Germinal center (tissue), 1 donor: ENCODE data around the gene TRIM3.
A peak's percentile ranks its signal among the peaks of the same experiment; 100 is the strongest.
"Not testable (repeated sequence)": the region's sequence is repeated elsewhere in the genome, so short reads cannot be mapped to it uniquely, and the experiment has no call there.

ENCODE experiments used
- DNase-seq: peaks from one replicate; pipeline ENCODE4 v3.0.0; 2012; ENCODE audit warnings: mixed read lengths, low spot score

Gene TRIM3

DNA sequence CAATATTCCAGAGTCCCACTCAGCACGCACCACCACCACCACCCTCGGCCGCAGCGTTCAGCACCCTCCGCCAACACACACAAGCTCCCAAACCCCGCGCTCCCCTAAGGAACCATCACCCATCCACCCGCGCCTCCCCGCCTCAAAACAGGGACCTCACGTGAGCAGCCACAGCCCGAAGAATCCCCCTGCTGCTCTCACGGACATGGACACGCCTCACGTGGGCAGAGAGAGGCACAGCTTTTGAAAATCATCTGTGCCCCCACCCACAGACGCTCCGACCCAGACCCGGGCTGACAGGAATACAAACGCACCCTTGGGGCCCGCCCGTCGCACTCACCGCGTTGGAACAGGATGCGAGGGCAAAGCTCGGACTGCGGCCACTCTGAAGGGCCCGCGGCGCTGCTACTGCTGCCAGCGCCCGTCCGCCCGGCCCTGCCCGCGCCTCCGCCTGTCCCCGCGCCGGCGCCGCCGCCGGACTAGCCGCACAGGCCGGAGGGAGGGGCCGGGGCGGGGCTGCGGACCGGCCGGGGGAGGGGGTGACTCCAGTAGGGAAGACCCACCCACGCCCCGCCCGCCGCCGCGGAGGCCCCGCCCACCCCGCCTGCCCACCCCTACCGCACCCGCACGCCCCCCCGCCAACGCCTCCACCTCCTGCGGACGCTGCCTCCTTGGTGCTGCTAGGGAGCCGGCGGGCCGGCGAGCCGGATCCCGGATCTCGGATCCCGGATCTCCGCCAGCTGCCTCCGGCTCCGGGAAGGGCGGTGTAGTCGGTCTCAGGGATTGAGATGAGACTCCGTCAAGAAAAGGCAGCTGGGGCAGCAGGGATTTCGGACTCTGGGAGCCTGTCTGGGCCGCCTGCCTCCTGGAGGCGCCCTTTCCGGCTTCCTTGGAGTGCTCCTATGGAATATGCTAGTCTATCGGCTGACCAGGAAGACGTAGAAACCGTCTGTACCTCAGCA, at the start of gene TRIM3:
Gene TRIM3, minus strand, starts transcription at position 491 of the 962 bp plus-strand sequence. CDS start 8,246 bp downstream, outside the sequence.
- DNase-seq, result peak; percentile 95

DNA sequence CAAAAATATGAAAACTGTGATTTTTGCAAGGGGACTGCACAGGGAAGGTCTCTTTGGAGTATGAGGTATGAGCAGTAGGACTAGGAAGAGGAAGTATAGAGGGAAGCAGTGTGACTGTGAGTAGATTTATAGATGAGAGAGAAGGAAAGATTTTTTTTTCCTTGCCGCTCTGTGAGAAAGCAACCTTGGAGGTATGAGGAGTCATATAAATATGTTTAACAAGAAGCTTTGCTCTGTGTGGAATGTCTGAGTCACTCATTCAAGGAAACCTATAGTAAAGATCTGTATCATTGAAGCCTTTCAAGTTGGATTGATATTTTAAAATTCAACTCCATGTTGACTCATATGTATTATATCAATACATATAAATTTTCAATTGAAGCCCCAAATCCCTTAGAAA, 49.5 kb upstream of the TRIM3 start:
- no peak for DNase-seq

DNA sequence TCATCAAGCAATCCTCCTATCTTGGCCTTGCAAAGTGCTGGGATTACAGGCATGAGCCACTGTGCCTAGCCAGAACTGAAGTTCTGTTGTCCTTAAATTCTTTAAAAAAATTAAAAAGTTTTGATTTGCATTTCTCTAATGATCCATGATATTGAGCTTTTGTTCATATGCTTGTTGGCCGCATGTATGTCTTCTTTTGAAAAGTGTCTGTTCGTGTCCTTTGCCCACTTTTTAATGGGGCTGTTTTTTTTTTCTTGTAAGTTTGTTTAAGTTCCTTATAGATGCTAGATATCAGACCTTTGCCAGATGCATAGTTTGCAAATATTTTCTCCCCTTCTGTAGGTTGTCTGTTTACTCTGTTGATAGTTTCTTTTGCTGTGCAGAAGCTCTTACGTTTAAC, 48.2 kb upstream of the TRIM3 start:
- DNase-seq, result not testable (repeated sequence)

DNA sequence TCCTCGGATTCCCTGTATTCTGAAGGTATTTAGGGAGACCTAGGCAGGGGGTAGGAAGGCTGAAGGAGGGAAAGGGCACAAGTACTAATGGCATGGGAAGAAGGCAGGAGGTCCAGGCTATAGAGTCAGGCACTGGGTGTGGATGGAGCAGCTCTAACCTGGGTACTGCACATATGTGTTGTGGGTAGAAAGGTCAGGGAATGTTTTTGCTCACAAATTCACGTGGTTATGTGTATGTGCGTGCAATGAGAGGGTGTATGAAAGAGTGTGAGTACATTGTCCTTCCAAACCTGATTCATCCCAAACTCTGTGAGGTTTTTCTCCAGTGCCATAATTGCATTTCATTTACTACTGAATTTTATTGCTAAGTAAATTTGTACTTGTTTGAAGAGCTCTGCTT, 46.5 kb upstream of the TRIM3 start:
- no peak for DNase-seq

DNA sequence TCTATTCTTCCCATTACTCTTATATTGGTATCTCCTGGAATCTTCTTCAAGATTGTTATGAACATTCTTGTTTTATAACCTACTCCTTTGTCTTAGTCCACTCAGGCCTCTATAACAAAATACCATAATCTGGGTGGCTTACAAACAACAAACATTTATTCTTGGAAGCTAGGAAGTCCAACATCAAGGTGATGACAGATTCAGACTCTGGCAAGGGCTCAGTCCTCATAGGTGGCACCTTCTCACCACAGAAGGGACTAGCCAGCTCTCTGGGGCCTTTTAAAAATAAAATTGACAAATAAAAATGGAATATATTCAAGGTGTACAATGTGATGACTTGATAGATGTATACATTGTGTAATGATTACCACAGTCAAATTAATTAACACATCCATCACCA, 43.1 kb upstream of the TRIM3 start:
- no peak for DNase-seq

DNA sequence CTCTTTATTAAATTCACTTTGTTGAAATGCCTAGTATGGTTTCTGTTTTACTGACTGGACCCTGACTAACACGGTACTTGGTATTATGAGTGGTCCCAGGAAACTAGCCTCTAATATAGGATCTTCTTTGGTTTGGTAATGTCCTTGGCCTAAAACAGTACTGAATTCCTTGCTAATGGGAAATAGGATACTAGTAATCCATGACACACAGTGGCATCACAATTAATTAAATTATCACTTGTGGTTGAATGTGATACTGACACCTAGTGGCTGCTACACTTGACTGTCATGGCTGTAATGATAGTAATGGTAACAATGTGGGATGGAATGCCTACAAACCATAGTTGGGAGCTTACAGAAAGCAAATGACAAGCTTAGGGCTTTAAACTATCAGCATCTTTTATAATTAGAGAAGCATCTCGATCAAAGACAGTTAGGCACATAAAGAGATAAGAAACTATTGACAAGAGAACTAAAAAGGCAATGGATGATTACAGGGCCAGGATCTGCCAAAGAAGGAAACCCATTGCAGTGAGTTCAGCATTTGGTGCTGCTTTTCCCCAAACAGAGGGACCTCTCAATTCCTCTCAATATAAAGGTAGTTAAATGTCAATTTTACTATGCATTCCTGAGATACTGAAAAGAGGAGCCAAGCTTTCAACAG, 32.0 kb upstream of the TRIM3 start:
- peak; percentile 45 for DNase-seq

DNA sequence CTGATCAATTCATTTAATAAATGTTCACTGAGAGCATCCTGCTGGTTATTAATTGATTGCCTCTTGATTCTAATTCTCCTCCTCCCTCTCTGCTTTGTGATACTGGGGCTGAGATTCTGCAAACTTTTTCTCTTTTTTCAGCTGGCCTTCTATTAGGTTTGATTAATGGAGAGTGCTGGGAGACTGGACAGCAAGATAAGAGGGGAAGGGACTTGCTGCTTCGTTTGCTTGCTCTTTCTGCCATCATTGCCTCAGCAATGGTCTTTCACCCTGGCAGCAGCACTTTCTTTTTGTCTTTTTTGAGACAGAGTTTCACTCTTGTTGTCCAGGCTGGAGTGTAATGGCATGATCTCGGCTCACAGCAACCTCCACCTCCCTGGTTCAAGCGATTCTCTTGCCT, 30.4 kb upstream of the TRIM3 start:
- DNase-seq, result no peak

DNA sequence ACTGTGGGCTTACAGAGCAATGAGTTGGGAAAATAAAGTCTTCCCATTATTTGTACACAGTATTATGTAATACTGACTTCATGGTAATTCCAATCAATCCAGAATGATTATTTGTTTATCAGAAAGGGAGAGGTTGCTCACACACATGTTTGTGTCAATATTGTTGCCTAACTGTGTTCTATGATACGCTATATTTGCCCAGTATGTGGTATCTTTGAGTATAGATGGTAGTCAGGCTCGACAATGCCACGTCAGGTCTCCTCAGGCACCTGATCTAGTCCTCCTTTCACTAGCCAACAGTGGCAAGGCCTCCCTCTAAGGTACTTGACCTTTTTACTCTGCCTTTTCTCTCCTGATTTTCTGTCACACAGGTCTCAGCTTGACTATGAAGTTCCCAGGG, 28.6 kb upstream of the TRIM3 start:
- DNase-seq, result no peak

DNA sequence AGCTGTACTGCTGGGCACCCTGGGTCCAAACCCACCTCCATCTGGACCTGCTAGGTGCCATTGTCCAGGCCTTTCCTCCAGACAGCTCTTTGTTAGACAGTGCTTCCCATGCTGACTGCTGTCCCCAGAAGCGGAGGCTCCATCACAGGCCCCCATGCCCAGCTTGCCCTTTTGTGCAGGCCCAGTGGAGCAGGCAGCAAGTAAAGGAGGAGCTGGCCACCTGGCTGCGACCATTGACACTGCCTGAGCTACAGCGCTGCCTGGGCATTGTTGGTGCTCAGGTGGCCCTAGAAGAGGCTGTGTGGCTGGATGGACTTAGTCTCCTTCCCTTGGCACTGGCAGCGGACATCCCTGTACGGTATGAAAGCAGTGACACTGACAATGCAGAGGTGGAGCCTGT, 24.8 kb upstream of the TRIM3 start:
- no peak for DNase-seq

DNA sequence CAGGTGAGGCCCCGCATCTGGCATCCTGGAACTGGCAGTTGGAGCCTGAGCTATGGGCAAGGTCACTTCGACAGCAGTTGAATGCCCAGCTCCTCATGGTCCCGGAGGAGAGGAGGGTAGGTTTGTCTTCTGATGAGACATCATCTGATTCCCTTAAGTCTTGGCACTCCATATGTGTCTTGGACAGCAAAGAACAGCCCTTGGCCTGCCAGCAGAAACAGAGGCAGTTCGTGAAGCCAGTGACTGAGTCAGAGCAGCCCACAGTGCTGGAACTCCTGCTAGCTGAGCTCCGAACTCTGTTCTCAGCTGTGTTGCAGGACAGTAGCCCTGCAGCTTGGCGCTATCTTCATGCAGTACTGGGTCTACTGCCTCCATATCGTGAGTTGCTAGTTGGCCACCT, 24.4 kb upstream of the TRIM3 start:
- no peak for DNase-seq

DNA sequence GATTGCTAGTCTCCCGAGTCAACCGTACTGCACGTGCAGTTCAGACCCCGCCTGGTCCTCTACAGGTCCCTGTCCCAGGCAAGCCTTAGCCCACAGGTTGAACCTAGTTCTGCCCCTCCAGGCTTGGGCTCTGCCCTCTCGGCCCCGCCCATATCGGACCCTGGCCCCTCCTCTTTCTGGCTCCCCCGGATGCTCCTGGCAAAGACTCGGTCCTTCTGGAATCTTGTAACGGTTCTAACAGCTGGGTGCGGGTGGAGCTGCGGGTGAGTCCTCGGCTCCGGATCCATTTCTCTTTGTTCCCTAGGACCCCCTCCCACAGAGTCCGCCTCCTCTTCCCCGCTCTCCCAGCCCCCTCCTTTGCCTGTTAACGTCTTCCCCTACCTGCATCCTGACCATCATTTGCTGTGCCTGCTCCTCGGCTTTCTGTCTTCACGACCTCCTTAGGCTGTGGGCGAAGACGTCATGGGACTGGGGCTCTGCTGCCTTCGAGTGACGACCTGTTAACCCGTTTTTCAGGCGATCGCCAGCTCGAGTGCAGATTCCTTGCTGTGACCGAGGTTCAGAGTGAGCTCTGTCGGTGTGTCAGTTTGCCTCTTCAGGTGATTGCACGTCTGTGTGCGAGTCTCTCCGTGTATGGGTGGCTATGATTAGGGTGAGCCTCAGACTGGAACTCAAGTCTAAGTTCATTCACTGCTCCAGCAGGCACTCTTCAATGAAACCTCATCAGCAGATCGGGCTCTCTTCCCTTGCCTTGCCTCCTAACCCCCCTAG, 23.5 kb upstream of the TRIM3 start, which contains the start of gene DNHD1:
Gene DNHD1, plus strand, starts transcription at position 212 of the 771 bp plus-strand sequence. CDS start 936 bp downstream, outside the sequence.
- no peak for DNase-seq

DNA sequence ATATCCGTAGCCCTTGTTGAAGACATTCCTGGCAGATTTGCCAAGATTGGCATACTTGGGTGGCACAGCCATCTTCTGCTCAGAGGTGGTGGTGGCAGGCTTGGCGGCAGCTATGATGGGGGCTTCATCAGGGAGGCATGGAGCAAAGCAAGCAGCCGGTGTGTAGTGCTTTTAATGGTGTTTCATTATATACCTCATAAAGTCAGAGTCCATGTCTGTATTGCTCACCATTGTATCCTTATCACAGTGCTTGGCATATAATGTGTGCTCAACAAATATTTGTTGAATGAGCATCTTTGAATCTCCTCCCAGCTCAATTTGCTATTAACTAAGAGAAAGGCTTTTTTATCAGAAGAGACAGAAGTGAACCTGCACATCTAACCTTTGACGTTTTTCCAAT, 15.6 kb upstream of the TRIM3 start:
- no peak for DNase-seq

DNA sequence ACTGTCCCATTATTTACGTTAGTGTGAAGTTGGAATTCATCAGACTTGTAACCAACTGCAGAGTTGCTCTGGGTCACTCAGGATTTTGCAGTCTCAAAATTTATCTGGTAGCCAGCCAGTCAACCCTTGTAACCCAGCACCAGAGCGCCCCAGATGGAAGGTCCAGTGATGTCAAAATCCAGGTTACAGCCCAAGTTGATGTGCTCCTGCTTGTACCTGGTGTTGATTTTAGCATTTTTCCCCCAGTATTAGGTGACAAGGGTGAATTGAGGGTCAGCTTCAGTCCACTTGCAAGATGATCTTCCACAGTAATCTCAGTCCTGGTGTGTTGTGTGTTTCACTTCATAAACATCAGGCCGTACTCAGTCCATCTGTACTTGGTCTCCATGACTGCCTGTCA, 15.1 kb upstream of the TRIM3 start:
- DNase-seq, result no peak

DNA sequence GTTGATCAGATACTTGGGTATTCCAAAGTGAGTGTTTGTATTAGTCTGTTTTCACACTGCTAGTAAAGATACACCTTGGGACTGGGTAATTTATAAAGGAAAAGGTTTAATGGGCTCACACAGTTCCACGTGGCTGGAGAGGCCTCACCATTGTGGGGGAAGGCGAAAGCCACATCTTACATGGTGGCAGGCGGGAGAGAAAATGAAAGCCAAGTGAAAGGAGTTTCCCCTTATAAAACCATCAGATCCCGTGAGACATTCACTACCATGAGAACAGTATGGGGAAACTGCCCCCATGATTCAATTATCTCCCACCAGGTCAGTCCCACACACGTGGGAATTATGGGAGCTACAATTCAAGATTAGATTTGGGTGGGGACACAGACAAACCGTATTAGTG, 14.6 kb upstream of the TRIM3 start:
- no peak for DNase-seq

DNA sequence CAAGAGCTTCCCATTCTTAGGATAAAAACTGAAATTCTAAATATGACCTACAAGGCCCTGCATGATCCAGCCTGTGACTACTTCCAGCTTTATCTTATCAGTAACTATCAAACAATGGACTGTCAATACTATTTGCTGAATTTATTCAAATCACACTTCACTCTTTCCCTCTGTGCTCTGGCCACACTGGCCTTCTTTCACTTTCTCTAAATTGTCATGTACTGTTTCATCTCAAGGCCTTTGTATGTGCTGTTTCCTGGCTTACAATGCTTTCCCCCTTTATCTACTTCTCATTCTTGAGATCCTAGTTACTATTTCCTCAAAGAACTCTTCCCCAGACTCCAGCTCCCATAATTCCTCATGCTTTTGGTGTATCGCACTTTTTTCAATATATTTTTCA, 13.2 kb upstream of the TRIM3 start:
- no peak for DNase-seq

DNA sequence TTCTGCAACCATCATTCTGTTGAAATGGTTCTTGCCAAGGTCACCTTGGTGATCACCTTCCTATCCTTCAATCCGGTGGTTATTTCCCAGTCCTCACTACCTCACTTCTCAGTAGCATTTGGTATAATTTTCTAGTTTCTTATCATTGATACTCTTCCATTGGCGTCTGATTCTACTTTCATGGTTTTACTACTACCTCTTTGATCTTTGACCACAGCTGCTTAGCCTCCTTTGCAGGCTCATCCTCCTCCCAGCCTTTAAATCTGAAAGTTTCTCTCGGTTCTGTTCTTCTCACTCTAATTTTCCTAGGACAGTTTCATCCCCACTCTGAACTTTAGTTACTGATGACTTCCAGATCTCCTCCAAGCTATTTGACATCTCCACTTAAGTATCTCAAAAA, 12.5 kb upstream of the TRIM3 start:
- no peak for DNase-seq

DNA sequence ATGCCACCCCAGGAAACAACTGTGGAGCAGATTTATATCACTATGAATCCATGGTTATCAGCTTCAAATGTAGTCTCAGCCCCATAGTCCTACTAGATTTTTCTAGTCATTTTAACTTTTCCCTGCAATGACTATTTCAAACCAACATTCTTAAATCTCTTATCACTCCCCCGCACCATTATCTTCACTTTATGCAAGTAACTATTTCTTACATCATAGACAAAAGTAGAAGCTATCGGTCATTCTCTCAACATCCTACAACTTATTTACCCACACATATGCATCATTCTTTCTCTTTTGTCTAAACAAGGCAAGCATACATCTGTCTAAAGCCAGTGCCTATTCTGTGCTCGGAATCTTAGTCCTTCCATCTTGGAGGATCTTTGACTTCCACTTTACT, 11.9 kb upstream of the TRIM3 start:
- DNase-seq, result no peak

DNA sequence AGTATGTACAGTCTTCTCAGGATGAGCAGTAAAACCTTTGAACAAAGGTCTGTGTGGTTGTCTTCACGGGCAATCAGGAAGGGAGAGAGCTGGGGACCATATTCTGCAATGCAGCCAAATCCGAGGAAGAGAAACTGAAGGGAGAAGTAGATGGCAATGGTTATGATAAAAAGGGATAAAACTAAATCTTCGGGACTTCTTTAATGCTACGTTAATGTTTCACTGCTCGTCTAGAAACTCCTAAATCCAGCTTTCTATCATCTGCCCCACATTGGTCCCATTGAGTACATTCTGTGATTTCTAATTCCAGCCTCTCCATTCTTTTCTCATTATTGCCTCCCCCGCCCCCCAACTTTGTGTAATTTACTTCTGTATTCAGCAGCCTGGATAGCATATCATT, 9.3 kb upstream of the TRIM3 start:
- DNase-seq, result no peak

DNA sequence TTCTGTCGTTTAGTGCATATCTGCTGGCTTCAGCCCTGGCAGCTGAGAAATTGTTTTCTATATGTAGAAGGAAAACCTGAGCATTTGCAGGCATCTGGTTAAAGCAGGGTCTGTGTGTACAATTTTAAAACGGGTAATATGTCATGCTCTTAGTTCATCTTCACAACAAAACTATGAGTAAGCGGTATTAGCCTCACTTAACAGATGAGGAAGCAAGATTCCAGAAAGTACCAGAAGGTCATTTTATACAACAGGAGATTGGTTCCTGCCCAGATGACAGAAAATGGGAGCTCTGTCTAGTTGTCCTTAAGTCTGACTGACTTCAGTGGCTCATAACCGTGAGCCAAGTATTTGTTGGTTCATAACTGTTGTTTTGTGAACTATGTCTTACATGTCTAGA, 8.7 kb upstream of the TRIM3 start:
- DNase-seq, result no peak

DNA sequence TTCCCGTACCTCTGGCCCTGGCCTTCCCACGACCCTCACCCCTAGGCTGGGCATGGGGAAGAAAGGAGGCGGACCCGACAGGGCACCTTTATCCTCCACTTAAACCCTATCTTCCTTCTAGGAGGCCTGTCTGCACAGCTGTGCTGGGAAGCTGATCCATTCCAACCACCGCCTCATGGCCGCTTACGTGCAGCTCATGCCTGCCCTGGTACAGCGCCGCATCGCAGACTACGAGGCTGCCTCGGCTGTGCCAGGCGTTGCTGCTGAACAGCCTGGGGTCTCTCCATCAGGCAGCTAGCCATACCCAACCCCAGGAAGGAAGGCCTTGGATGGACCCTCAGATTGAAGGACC, 8.2 kb upstream of the TRIM3 start:
- no peak for DNase-seq

DNA sequence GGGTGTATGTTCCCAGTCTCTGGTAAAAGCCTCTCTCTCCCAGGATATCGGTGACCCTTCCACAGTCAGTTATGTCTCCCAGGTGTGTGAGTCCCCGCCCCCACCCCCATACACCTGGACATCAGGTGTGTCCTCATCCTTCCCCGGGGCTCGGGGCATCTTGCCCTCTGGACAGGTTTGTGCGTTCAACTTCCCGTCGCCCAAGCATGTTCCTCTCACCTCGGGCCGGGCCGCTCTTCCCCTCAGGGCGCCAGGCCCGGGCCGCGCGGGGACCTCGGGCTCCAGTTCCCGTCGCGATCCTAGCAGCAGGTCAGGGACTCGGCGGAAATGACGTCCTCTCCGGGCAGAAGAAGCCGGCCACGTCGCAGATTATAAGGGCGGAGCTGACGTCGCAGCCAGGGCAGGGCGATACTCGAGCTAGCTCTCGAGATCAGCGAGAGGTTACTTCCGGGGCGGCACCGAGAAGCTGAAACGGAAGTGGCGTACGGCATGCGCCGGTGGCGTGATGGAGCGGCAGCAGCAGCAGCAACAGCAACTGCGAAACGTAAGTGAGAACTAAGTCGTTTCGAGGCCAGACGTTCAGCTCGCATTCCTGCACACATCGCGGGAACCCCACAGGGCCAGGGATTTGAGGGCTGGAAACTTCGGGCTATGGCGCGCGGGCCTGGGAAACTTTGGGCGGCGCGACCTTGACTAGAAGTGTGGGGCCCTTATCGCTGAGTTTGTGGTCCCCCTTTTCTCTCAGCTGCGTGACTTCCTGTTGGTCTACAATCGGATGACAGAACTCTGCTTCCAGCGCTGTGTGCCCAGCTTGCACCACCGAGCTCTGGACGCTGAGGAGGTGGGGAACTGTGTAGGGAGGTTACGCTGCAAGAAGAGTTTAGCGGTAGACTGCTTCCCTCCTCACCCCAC, 7.5 kb upstream of the TRIM3 start, which contains the start of the genes ARFIP2 and TIMM10B:
Gene ARFIP2, minus strand, starts transcription at position 320 of the 912 bp plus-strand sequence. CDS start 910 bp downstream, outside the sequence.
Gene TIMM10B, plus strand, starts transcription at position 490 of the 912 bp plus-strand sequence. Its CDS starts 16 bp downstream, at position 506.
- DNase-seq, result peak; percentile 98
